Hippocampal formation (tissue), 2 donors: ENCODE data around the gene KRTDAP.

Source experiments
- DNase-seq, 2 donors: peaks; one replicate each; lab custom pipeline; 2025; lab: John Stamatoyannopoulos, UW

Gene KRTDAP

GRCh38 chr19:35490364-35490763, at the start of gene KRTDAP:
Gene KRTDAP, minus strand, starts transcription at chr19:35490464. Its CDS starts 22 bp downstream, at chr19:35490442.
- DNase-seq = no peak

- DNase-seq = no peak
Observed at GRCh38 chr19:35539850-35540249, 49.6 kb upstream of the KRTDAP start.

- DNase-seq = no peak
Observed at GRCh38 chr19:35539314-35539713, 49.0 kb upstream of the KRTDAP start.

- DNase-seq = no peak
Observed at GRCh38 chr19:35534803-35535480, 44.7 kb upstream of the KRTDAP start.

- DNase-seq = no peak
Observed at GRCh38 chr19:35533822-35534392, 43.6 kb upstream of the KRTDAP start.

DNA sequence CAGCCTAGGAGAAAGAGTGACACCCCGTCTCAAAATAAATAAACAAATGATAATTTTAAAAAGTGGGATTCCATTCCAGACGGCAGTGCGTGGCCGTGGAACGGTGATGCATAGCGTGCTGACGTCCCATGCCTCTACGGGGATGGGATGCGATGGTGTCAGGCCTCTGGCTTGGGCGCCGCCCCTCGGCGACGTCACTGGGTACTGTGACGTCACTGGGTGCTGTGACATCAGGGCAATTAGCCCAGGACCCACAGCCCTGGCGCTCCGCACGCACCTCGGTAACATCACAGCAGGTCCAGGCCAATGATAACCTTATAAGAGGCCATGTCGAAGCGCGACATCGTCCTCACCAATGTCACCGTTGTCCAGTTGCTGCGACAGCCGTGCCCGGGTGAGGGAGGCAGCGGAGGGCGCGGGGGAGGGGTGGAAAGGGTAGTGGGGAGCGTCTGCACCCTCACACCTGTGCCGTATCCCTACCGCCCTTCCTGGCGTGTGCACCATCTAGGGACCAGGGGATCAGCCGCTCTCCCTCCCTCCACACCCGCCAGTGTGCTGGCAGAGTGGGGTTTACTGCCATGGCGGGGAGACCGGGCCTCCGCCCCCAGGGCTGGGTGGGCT, 43.0 kb upstream of the KRTDAP start, which contains the start of gene GAPDHS:
GAPDHS (plus strand) TSS at position 256 of the 621 bp plus-strand sequence; CDS start at position 328, 72 bp downstream.
- DNase-seq = no peak

DNA sequence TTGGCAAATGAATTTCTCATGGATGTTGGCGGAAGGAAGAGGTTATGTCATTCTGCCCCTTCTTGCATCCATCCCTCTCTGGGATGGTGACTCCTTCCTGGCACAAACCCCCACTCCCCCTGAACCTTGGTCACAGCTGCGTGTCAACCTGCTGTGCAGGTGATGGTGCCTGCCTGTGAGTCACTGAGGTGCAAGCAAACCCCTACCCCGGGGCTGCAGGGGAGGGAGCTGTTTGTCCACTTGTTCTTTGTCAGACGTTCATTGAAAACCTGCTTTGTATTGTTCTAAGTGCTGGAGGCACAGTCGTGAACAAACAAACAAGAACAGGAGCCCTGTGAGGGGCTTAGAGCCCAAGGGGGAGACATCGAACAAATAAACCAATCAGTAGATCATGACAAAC, 41.0 kb upstream of the KRTDAP start:
- DNase-seq = no peak

- no peak for DNase-seq
Observed at GRCh38 chr19:35529241-35530218, 39.3 kb upstream of the KRTDAP start.

GRCh38 chr19:35528218-35529038, 38.2 kb upstream of the KRTDAP start, which contains the start of gene SBSN:
Gene SBSN, minus strand, starts transcription at chr19:35528311. Its CDS starts 30 bp downstream, at chr19:35528281.
- DNase-seq = no peak

- DNase-seq = no peak
Observed at GRCh38 chr19:35525873-35526272, 35.6 kb upstream of the KRTDAP start.

DNA sequence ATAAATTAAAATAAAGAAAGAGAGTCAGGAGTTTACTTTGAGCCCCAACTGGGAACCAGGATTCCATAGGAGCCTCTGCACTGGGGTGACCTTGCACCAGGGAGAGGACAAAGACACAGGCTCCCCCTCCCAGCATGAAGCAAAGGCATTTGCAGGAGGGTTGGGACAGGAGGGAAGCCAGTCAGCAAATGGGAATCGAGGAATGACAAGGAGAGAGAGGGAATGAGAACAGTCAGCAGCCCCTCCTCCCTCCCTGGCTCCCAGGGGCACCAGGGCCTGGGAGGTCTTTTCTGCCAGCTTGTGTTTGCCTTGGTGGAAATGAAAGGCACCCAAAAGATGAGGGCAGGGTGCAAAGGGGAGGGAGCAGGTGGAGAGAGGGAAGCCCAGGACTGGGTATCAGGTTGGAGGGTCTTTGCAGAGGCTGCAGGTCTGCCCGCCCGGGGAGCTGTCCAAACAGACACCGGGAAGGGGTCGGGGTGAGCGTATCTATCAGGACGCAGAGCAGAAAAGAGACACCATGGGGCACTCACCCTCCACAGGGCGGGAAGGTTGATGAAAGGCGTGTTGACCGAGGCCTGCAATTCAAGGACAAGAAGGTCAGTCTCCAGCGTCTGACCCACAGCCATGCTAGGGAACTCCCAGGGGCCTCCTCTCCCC, 34.0 kb upstream of the KRTDAP start:
- no peak for DNase-seq

GRCh38 chr19:35522745-35523327, 32.6 kb upstream of the KRTDAP start:
- DNase-seq = no peak

DNA sequence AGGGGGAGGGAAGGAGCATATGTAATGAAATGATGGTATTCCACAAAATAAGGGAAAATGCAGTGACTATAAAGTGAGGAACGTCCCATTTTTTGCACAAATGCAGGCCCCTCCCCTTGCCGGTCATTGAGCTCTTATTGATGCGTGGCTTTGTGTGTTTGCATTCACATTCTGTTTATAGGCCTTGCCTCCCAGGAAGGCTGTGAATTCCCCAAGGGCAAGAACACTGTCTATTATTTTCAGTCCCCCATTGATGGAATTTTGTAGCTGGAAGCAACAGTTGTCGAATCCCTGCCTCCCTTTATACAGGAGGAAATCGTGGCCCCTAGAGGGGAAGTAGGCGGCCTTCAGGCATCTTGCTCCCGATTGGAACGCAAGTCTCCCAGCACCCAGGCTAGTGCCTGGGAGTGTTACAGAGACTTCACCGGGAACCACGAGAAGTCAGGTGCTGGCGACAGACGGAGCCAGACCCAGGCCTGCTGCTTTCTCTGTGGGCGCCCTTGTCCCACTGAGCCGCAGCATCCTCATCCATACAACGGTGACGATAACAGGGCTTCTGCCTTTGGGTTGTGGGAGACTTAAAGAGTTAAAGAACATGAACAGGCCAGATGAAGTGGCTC, 31.0 kb upstream of the KRTDAP start:
- DNase-seq = no peak

GRCh38 chr19:35519291-35519690, 29.0 kb upstream of the KRTDAP start:
- DNase-seq = no peak

- no peak for DNase-seq
Observed at GRCh38 chr19:35518313-35518712, 28.0 kb upstream of the KRTDAP start.

DNA sequence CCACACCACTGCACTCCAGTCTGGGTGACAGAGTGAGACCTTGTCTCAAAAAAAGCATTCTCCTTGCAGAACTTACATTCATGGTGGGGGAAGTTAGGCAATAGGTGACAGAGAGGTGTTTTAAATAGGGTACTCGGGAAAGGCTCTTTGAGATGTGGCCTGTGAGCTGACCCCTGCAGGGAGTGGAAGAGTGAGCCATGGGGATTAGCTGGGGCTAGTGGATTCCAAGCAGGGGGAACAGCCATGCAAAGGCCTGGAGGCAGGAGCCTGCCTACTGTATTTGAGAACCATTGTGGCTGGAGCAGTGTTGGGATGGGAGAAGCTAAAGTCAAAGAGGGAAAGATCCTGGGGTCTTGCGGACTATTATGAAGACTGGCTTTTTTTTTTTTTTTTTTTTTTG, 27.1 kb upstream of the KRTDAP start:
- DNase-seq = no peak

DNA sequence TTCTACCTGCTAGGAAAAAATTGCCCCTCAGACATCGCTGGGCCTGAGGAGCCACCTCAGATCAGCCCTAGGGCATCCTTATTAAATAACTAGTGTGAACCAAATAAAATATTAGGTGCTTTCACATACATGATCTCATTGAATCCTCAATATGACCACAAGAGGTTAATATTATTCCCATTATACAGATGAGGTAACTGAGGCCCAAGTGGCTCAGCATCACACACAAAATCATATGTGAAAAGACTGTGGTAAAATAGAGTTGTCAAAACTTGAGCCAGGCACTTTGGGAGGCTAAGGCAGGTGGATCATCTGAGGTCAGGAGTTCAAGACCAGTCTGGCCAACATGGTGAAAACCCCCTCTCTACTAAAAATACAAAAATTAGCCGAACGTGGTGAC, 26.0 kb upstream of the KRTDAP start:
- no peak for DNase-seq

GRCh38 chr19:35514282-35514809, 24.1 kb upstream of the KRTDAP start:
- no peak for DNase-seq

DNA sequence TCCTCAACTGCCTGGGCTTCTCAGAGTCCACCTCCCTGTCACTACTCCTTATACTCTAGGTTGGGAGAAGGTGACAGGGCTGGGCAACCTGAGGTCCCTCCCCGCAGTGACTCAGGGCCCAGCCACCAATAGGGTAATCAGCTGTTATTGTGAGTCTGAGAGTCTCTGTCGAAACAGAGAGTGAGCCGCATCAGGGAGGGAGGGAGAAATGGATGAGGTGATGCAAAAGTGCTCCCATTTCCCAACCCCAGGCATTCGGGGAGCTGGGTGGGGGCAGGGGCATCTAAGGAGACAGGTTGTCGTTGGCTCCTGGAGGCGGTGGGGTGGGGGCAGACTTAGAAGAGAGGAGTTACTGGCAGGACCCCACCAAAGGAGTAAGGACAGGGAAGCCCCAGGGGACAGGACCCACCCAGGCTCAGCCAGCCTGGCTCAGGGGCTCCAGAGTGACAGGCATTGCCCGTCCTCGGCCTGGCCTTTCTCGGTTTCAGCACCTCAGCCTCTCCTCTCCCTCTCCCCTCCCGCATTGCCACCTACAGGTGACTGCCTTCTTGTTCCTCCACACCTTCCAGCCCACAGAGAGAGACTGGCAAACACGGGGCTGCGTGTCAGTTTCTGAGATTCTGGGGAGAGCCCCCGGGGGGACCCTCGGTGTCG, 23.5 kb upstream of the KRTDAP start, which contains the start of gene DMKN:
DMKN (minus strand) TSS at position 22 of the 654 bp plus-strand sequence. CDS start 174 bp downstream, outside the sequence.
- no peak for DNase-seq
